K562 (cell line): ENCODE data around the gene HOXB4. TPM values are rescaled to one million over a fixed set of nuclear protein-coding genes. Genes with fewer than 3 reads are reported as not detected.

ENCODE experiments used
- CCNT2 ChIP-seq: IDR thresholded peaks from 2 replicates; pipeline ENCODE4 v1.6.1; 2011; ENCODE audit warnings: borderline replicate concordance, low read depth, mild to moderate bottlenecking, moderate library complexity, mixed read lengths, low read length; ENCODE audit not compliant: insufficient read length; ENCODE audit errors: extremely low read depth
- CEBPG ChIP-seq, 3 experiments: fragments of 200-800 bp in 1 of 3; sonication (Bioruptor generic) in 1 of 3; sonication (generic) in 1 of 3; formaldehyde crosslinking in 1 of 3; IDR thresholded peaks in 2 of 3; conservative IDR thresholded peaks in 1 of 3; 2 replicates each; pipeline versions ENCODE4 v1.6.1 to v1.8.0; 2016 to 2022; ENCODE audit warnings: missing compliant biosample characterization in 2 of 3, missing genetic modification characterization in 2 of 3, mild to moderate bottlenecking in 1 of 3, missing genetic modification reagents in 1 of 3
- ESRRB ChIP-seq: fragments of 250-450 bp; sonication (Bioruptor Pico); IDR thresholded peaks from 2 replicates; pipeline ENCODE4 v1.5.0; 2020; ENCODE audit warnings: mild to moderate bottlenecking, moderate library complexity, borderline replicate concordance
- ETV1 ChIP-seq: fragments of 450-650 bp; conservative IDR thresholded peaks from 2 replicates; pipeline ENCODE4 v1.6.1; 2016; ENCODE audit warnings: missing genetic modification characterization, control low read depth, low read depth, missing compliant biosample characterization
- HNRNPK ChIP-seq: fragments of 200-400 bp; formaldehyde crosslinking; IDR thresholded peaks from one replicate; pipeline ENCODE4 v1.6.1; 2018; ENCODE audit warnings: mild to moderate bottlenecking, low read depth, low read length; ENCODE audit not compliant: poor library complexity, severe bottlenecking
- HNRNPLL ChIP-seq: fragments of 200-400 bp; formaldehyde crosslinking; IDR thresholded peaks from 2 replicates; pipeline ENCODE4 v1.6.1; 2017; ENCODE audit warnings: low read length, low read depth, mild to moderate bottlenecking; ENCODE audit not compliant: poor library complexity, severe bottlenecking
- HOXB6 ChIP-seq: fragments of 250-450 bp; sonication (Bioruptor Pico); IDR thresholded peaks from 2 replicates; pipeline ENCODE4 v1.5.1; 2022; ENCODE audit warnings: mild to moderate bottlenecking, borderline replicate concordance
- JUND ChIP-seq, 2 experiments: IDR thresholded peaks; 2 replicates in 1 of 2; 3 replicates in 1 of 2; pipeline ENCODE4 v1.6.1; 2011; ENCODE audit warnings: borderline replicate concordance in 2 of 2, low read depth in 2 of 2, low read length in 2 of 2, improper control_type of control experiment in 1 of 2, missing biosample characterization in 1 of 2, missing genetic modification characterization in 1 of 2, missing genetic modification reagents in 1 of 2
- KDM5B ChIP-seq: fragments of 200-600 bp; sonication (generic); IDR thresholded peaks from 2 replicates; pipeline ENCODE4 v1.6.1; 2012; ENCODE audit warnings: low read depth, mild to moderate bottlenecking, moderate library complexity, low read length, control low read depth, inconsistent platforms; ENCODE audit not compliant: insufficient replicate concordance
- KHSRP ChIP-seq: fragments of 450-650 bp; IDR thresholded peaks from 2 replicates; pipeline ENCODE4 v1.6.1; 2017
- LEF1 ChIP-seq: fragments of 450-650 bp; IDR thresholded peaks from 2 replicates; pipeline ENCODE4 v1.6.1; 2016; ENCODE audit warnings: mild to moderate bottlenecking
- PCBP2 ChIP-seq: fragments of 200-400 bp; formaldehyde crosslinking; IDR thresholded peaks from 2 replicates; pipeline ENCODE4 v1.6.1; 2018; ENCODE audit warnings: low read length, low read depth, mild to moderate bottlenecking, moderate library complexity; ENCODE audit not compliant: poor library complexity, severe bottlenecking
- PML ChIP-seq: IDR thresholded peaks from 2 replicates; pipeline ENCODE4 v1.6.1; 2012; ENCODE audit warnings: low read length, inconsistent platforms
- RB1 ChIP-seq: fragments of 450-650 bp; IDR thresholded peaks from 2 replicates; pipeline ENCODE4 v1.6.1; 2017; ENCODE audit warnings: low read depth, mild to moderate bottlenecking
- SNRNP70 ChIP-seq: fragments of 200-400 bp; formaldehyde crosslinking; optimal IDR thresholded peaks from 2 replicates; pipeline ENCODE3; 2017; ENCODE audit warnings: low read depth, low read length
- TAL1 ChIP-seq: fragments of 450-650 bp; IDR thresholded peaks from 2 replicates; pipeline ENCODE4 v1.6.1; 2016; ENCODE audit warnings: mild to moderate bottlenecking
- THRA ChIP-seq: fragments of 450-650 bp; IDR thresholded peaks from 2 replicates; pipeline ENCODE4 v1.6.1; 2017; ENCODE audit warnings: mild to moderate bottlenecking, moderate library complexity
- ZBTB7A ChIP-seq: IDR thresholded peaks from 2 replicates; pipeline ENCODE4 v1.6.1; 2011; ENCODE audit warnings: low read depth, mild to moderate bottlenecking, low read length, moderate library complexity, borderline replicate concordance; ENCODE audit not compliant: control insufficient read depth
- polyA plus RNA-seq, 8 experiments: library from polyadenylated mRNA; depleted of rRNA in 4 of 8; stranded (reverse) in 5 of 8; unstranded in 3 of 8; fragments of >200 nt; fragmentation: Nextera tagmentation in 2 of 8; fragmentation: Illumina TruSeq in 1 of 8; extraction: Ambion mirVana in 2 of 8; extraction: Trizol in 1 of 8; gene quantifications; 2 replicates each; pipeline versions ENCODE4 v1.2.1 to v1.2.3, GENCODE V29; 2011 to 2014; ENCODE audit warnings: inconsistent platforms in 1 of 8, missing spikeins in 1 of 8
- total RNA-seq, 7 experiments: library from RNA; depleted of rRNA in 6 of 7; stranded (reverse); fragments of >200 nt in 6 of 7; fragmentation: Illumina TruSeq in 2 of 7; extraction: Trizol in 2 of 7; gene quantifications; 2 replicates each; pipeline versions ENCODE4 v1.2.1 to v1.2.3, GENCODE V29; 2011 to 2021; ENCODE audit warnings: low replicate concordance in 1 of 7
- TF ChIP-seq, protein P1 (sequence below): sonication (generic); formaldehyde crosslinking; IDR thresholded peaks from 2 replicates; pipeline ENCODE4 v1.8.1; 2022; ENCODE audit warnings: missing genetic modification reagents
- TF ChIP-seq, protein P2 (sequence below): sonication (generic); formaldehyde crosslinking; IDR thresholded peaks from 2 replicates; pipeline ENCODE4 v1.8.0; 2023; ENCODE audit warnings: mild to moderate bottlenecking, missing genetic modification reagents

The HOXB4 gene
- total and polyA plus RNA-seq, 9 of the 15 experiments (the other 6 are each of a cell fraction or from before 2014, with no cell fraction given) = 1.6 to 34.9 (median 14.9) TPM

GRCh38 chr17:48618256-48618896 is 40.2 kb upstream of the HOXB4 start (continued):
- TF ChIP-seq, protein P1, sequence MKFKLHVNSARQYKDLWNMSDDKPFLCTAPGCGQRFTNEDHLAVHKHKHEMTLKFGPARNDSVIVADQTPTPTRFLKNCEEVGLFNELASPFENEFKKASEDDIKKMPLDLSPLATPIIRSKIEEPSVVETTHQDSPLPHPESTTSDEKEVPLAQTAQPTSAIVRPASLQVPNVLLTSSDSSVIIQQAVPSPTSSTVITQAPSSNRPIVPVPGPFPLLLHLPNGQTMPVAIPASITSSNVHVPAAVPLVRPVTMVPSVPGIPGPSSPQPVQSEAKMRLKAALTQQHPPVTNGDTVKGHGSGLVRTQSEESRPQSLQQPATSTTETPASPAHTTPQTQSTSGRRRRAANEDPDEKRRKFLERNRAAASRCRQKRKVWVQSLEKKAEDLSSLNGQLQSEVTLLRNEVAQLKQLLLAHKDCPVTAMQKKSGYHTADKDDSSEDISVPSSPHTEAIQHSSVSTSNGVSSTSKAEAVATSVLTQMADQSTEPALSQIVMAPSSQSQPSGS (CRISPR knock-in tag) = no peak
- TF ChIP-seq ZBTB7A (0 out of 2 replicates have a peak, but pooled peaks have one; percentile 6), CCNT2 (no peak), CEBPG (CRISPR knock-in tag; IDR thresholded peaks at IDR 0.05) (no peak), CEBPG (tag; conservative IDR thresholded peaks at IDR 0.05 in 1 of 2, IDR thresholded peaks at IDR 0.05 in 1 of 2) (no peak), PCBP2 (no peak), HNRNPK (no peak), PML (0 out of 2 replicates have a peak, but pooled peaks have one; percentile 29), ETV1 (0 out of 2 replicates have a peak, but pooled peaks have one; percentile 22), SNRNP70 (no peak), HOXB6 (CRISPR knock-in tag) (no peak), TAL1 (no peak), KHSRP (no peak), ESRRB (no peak), HNRNPLL (peak; percentile 83), KDM5B (no peak), THRA (no peak), LEF1 (no peak), RB1 (peak; percentile 94), JUND (IDR thresholded peaks at IDR 0.05; ENCODE audit: borderline replicate concordance, low read depth, low read length) (no peak), JUND (tag; IDR thresholded peaks at IDR 0.05; ENCODE audit: borderline replicate concordance, low read depth, low read length) (no peak; the same call in 2 of the 3 replicates)
- TF ChIP-seq, protein P2, sequence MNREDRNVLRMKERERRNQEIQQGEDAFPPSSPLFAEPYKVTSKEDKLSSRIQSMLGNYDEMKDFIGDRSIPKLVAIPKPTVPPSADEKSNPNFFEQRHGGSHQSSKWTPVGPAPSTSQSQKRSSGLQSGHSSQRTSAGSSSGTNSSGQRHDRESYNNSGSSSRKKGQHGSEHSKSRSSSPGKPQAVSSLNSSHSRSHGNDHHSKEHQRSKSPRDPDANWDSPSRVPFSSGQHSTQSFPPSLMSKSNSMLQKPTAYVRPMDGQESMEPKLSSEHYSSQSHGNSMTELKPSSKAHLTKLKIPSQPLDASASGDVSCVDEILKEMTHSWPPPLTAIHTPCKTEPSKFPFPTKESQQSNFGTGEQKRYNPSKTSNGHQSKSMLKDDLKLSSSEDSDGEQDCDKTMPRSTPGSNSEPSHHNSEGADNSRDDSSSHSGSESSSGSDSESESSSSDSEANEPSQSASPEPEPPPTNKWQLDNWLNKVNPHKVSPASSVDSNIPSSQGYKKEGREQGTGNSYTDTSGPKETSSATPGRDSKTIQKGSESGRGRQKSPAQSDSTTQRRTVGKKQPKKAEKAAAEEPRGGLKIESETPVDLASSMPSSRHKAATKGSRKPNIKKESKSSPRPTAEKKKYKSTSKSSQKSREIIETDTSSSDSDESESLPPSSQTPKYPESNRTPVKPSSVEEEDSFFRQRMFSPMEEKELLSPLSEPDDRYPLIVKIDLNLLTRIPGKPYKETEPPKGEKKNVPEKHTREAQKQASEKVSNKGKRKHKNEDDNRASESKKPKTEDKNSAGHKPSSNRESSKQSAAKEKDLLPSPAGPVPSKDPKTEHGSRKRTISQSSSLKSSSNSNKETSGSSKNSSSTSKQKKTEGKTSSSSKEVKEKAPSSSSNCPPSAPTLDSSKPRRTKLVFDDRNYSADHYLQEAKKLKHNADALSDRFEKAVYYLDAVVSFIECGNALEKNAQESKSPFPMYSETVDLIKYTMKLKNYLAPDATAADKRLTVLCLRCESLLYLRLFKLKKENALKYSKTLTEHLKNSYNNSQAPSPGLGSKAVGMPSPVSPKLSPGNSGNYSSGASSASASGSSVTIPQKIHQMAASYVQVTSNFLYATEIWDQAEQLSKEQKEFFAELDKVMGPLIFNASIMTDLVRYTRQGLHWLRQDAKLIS (CRISPR knock-in tag) = no peak
